ENCODE measurements around the gene ZNF600.
"Not testable (repeated sequence)": the region's sequence is repeated elsewhere in the genome, so short reads cannot be mapped to it uniquely, and the experiment has no call there.

GRCh38 chr19:52720541-52720940 lies 66.0 kb downstream of the ZNF600 start:
- TF ChIP-seq CTCF (conservative IDR thresholded peaks at IDR 0.05 in 1 of 2, IDR thresholded peaks at IDR 0.05 in 1 of 2; ENCODE audit: extremely low read depth in 1 of 2, insufficient read depth in 1 of 2, low read depth in 1 of 2, low read length in 2 of 2); EZH2 (IDR thresholded peaks at IDR 0.05; ENCODE audit: borderline replicate concordance, low read length): not testable (repeated sequence)
